ENCODE measurements around the gene ATRN.

Gene ATRN

DNA sequence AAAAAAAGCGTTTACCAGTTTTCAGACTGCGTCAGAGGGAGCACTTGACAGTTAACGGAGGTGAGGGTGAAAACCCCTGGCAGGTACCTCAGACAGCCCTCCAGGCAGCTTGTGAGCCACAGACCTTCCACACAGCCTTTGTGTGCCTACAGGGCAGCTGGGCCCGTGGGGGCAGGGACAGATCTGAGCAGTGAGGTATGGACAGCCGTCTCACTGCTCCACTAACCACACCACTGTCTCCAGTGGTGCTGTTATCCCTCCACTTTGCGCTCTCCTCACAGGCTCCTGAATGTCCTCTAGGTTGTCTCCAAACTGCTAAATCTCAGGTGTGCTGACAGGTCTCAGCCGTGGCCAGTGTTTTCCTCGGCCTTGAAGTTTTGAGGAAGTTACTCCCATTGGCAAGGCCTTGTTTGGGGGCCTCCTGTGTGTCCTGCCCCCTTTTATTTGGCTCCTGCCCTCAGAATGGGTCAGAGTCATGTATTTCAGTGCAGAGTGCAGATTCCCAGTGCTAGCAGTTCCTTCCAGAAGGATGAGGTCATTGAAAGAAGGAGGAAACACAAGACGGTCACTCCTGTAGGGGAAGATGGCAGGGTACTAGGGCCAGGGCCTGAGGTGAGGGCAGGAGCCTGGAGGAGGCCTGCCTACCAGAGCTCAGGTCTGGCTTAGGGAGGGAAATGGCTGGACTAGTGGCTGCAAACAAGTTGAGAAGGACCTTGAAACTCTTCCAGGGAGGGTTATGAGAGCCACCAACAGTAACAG, 180.6 kb downstream of the ATRN start:
- Histone ChIP-seq H3K27ac (ENCODE audit: low read depth in 2 of 2, low read length in 2 of 2) (no peak overlapping the region), H3K36me3 (ENCODE audit: control insufficient read depth in 2 of 2, insufficient read depth in 2 of 2, low read length in 2 of 2) (peaks cover 0 to 13% of the 10 kb centered on the region in 2 donors)

DNA sequence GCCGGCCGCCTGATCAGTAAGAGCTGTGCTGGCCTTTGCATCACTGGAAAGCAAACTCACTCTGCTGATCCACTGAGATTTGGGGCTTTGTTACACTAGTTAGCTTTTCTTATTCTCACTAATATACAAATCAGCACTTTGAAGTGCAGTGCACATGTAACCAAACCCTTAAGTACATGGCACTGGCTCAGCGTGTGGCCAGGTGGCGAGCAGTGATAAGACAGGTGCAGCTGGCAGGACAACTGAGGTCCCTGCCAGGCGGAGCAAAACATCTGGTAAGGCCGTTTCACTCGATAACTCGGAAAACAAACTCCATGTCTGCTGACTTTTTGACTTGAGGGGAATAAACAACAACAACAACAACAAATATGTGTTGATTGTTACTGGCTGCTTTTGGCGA, 181.4 kb downstream of the ATRN start:
- Histone ChIP-seq H3K4me1 (ENCODE audit: control insufficient read depth in 2 of 2, insufficient read depth in 2 of 2, low read length in 2 of 2) (no peaks in the 10 kb centered on the region), H3K9ac (ENCODE audit: low read depth in 1 of 2, low read length in 2 of 2) (no peak overlapping the region), H3K4me3 (ENCODE audit: low read length in 2 of 2) (no peak overlapping the region), H3K9me3 (ENCODE audit: control insufficient read depth in 2 of 2, low read length in 2 of 2) (no peaks in the 10 kb centered on the region), H3K36me3 (ENCODE audit: control insufficient read depth in 2 of 2, insufficient read depth in 2 of 2, low read length in 2 of 2) (peaks cover 0 to 7% of the 10 kb centered on the region in 2 donors), H3K27me3 (ENCODE audit: control insufficient read depth in 2 of 2, insufficient read depth in 2 of 2, low read length in 2 of 2) (no peaks in the 10 kb centered on the region), H3K27ac (ENCODE audit: low read depth in 2 of 2, low read length in 2 of 2) (no peak overlapping the region)

More for the DNA sequence above, 180.6 kb downstream of the ATRN start:
- Histone ChIP-seq H3K27me3 (ENCODE audit: control insufficient read depth in 2 of 2, insufficient read depth in 2 of 2, low read length in 2 of 2) (no peaks in the 10 kb centered on the region), H3K4me1 (ENCODE audit: control insufficient read depth in 2 of 2, insufficient read depth in 2 of 2, low read length in 2 of 2) (no peaks in the 10 kb centered on the region), H3K9ac (ENCODE audit: low read depth in 1 of 2, low read length in 2 of 2) (no peak overlapping the region), H3K4me3 (ENCODE audit: low read length in 2 of 2) (no peak overlapping the region), H3K9me3 (ENCODE audit: control insufficient read depth in 2 of 2, low read length in 2 of 2) (no peaks in the 10 kb centered on the region)

DNA sequence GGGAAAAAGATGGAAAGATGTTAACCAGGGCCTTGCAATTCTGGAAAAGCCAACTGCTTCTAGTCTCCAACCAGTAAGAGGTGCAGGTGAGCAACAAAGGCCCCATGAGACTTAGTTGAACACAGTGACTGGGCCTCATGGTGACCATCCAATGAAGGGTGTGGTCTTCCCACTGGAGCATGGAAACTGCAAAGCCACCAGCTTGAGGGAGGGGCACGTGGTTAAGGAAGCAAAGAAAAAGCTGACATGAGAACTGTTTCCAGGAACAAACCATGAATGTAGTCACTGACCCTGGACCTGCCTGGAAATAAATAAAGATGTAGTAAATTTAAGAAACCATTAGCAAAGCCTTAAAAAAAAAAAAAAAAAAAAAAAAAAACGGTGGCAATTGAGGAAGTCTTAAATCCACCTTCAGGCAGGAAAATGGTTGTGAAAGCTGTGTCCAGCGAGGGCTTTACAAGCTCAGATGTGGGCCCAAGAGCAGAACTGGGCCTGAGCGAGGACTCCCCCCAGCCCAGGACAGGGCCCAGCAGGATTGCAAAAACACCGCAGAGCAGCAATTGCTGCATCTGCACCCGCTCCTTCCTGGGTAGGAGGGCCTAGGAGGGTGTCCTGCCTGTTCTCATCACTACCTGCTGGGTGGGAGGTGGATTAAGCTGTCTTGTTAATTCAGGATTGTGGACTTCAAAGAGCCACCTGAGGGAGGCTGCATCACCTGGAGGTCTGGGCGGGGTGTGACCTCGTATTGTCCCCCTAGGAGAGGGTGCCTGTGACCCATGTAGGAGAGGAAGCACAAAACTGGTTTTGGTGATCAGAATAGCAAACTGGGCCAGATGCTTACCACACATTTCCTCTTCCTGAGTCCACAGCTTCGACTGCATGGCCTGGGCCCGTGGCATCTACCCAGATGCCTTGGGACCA, 182.1 kb downstream of the ATRN start:
- H3K27ac ChIP-seq (ENCODE audit: low read depth in 2 of 2, low read length in 2 of 2) = no peak overlapping the region
- no peaks in the 10 kb centered on the region for H3K9me3 ChIP-seq (ENCODE audit: control insufficient read depth in 2 of 2, low read length in 2 of 2)
- H3K4me1 ChIP-seq (ENCODE audit: control insufficient read depth in 2 of 2, insufficient read depth in 2 of 2, low read length in 2 of 2) = no peaks in the 10 kb centered on the region
- H3K36me3 ChIP-seq (ENCODE audit: control insufficient read depth in 2 of 2, insufficient read depth in 2 of 2, low read length in 2 of 2) = peaks cover 0 to 6% of the 10 kb centered on the region in 2 donors
- no peak overlapping the region for H3K9ac ChIP-seq (ENCODE audit: low read depth in 1 of 2, low read length in 2 of 2)
- H3K27me3 ChIP-seq (ENCODE audit: control insufficient read depth in 2 of 2, insufficient read depth in 2 of 2, low read length in 2 of 2) = peaks cover 0 to under 1% of the 10 kb centered on the region in 2 donors
- H3K4me3 ChIP-seq (ENCODE audit: low read length in 2 of 2) = no peak overlapping the region

DNA sequence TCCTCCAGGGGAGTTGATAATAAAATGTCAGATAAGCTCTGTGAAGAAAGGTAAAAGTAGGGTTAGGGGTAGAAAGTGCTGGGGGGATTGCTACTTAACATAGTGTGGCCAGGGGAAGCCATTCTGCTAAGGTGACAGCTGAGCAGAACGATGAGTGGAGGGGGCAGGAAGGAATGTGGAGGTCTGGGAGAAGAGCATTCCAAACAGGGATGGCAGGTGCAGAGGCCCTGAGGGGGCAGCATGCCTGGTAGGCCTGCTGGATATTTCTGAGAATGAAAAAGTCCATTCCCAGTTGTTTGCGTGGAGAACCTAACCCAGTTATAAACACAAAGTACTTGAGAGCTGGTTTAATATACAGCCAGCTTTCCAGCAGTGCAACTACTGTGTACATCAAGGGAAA, 183.1 kb downstream of the ATRN start:
- Histone ChIP-seq H3K9ac (ENCODE audit: low read depth in 1 of 2, low read length in 2 of 2) (no peak overlapping the region), H3K9me3 (ENCODE audit: control insufficient read depth in 2 of 2, low read length in 2 of 2) (no peaks in the 10 kb centered on the region), H3K27ac (ENCODE audit: low read depth in 2 of 2, low read length in 2 of 2) (no peak overlapping the region), H3K4me3 (ENCODE audit: low read length in 2 of 2) (no peak overlapping the region), H3K27me3 (ENCODE audit: control insufficient read depth in 2 of 2, insufficient read depth in 2 of 2, low read length in 2 of 2) (peaks cover 0 to 3% of the 10 kb centered on the region in 2 donors), H3K4me1 (ENCODE audit: control insufficient read depth in 2 of 2, insufficient read depth in 2 of 2, low read length in 2 of 2) (no peaks in the 10 kb centered on the region), H3K36me3 (ENCODE audit: control insufficient read depth in 2 of 2, insufficient read depth in 2 of 2, low read length in 2 of 2) (peaks cover 0 to 3% of the 10 kb centered on the region in 2 donors)

DNA sequence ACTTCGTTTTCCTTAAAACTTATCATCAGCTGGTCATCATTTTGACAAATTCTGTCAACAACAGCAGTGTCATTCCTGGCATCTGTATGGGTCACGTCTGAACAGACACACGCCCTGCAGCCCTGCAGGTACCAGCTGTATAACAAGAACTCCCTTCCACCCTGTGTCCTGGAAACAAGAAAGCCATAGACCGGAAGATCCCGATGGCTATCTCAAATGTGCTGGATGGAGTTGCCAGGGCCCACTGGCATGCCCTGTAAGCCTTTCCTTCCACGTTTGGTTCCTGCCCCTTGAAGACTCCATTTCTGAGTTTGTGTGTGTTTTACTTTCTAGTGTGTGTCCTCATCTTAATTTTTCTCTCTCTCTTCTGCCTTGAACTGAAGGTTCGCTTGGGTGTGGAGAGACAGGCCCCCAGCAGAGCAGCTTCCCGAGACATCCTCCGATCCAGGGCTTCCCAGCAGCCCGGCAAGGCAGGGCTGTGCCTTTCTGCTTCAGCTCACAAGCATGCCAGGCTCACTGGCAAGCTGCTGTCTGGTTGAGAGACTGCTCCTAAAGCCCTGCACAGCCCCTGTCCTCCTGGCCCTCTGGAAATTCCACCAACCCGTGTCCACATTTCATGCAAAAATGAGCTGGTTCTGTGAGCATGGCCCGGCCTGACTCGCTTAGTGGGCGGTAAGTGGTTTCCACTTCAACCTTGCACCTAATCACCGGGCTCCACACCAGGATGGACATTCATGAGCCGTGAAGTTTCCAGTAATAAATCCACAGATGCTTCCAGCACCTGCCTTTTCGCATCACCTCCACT, 183.7 kb downstream of the ATRN start:
- H3K27me3 ChIP-seq (ENCODE audit: control insufficient read depth in 2 of 2, insufficient read depth in 2 of 2, low read length in 2 of 2) = peaks cover 0 to 3% of the 10 kb centered on the region in 2 donors

DNA sequence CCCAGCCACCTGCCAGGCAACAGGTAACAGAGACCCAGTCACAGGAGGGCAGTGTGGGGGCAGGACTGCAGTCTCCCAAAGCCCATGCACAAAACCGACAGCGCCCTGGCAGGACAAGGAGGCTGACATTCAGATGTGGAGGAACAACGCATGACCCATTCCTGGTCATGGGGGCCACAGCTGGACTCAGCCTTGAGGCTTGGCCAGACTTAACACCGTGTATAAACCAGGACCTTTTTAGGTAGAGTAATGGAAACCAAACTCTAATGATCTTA, 184.2 kb downstream of the ATRN start:
- no peak overlapping the region for H3K9ac ChIP-seq (ENCODE audit: low read depth in 1 of 2, low read length in 2 of 2)

More for the DNA sequence above, 183.7 kb downstream of the ATRN start:
- no peaks in the 10 kb centered on the region for H3K36me3 ChIP-seq (ENCODE audit: control insufficient read depth in 2 of 2, insufficient read depth in 2 of 2, low read length in 2 of 2)
- H3K4me3 ChIP-seq (ENCODE audit: low read length in 2 of 2) = no peak overlapping the region
- H3K27ac ChIP-seq (ENCODE audit: low read depth in 2 of 2, low read length in 2 of 2) = no peak overlapping the region
- H3K9ac ChIP-seq (ENCODE audit: low read depth in 1 of 2, low read length in 2 of 2) = no peak overlapping the region
- H3K9me3 ChIP-seq (ENCODE audit: control insufficient read depth in 2 of 2, low read length in 2 of 2) = no peaks in the 10 kb centered on the region
- H3K4me1 ChIP-seq (ENCODE audit: control insufficient read depth in 2 of 2, insufficient read depth in 2 of 2, low read length in 2 of 2) = no peaks in the 10 kb centered on the region

DNA sequence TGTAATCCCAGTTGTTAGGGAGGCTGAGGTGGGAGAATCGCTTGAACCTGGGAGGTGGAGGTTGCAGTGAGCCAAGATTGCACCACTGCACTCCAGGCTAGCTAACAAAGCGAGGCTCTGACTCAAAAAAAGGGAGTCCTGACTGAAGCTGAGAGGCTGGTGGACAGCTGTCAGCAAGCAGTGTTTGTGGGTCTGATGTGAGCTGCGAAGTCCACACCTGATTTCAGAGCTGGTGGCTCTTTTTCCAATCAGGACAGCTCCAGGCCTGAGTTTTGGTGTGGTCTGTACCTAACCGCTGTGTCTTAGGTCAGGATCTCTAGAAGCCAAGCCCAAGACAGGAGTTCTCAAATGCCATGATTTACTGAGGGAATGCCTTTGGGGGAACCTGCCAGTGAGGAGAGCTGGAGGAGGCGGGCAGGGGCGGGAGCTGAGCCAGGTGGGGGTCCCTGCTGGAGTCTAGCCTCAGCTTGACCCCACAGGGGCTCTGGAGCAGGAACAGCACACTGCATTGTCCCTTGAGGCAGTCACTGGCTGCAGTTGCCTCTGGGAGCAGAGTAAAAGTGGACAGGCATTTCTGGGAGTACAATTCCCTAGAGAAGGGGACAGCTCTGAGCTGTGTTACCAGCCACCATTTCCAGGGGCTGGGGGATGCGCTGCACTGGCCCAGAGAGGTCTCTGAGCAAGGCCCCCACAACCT, 187.3 kb downstream of the ATRN start:
- Histone ChIP-seq H3K4me3 (ENCODE audit: low read length in 2 of 2) (no peak overlapping the region), H3K9ac (ENCODE audit: low read depth in 1 of 2, low read length in 2 of 2) (no peak overlapping the region), H3K4me1 (ENCODE audit: control insufficient read depth in 2 of 2, insufficient read depth in 2 of 2, low read length in 2 of 2) (no peaks in the 10 kb centered on the region), H3K36me3 (ENCODE audit: control insufficient read depth in 2 of 2, insufficient read depth in 2 of 2, low read length in 2 of 2) (no peaks in the 10 kb centered on the region), H3K27me3 (ENCODE audit: control insufficient read depth in 2 of 2, insufficient read depth in 2 of 2, low read length in 2 of 2) (peaks cover 11 to 22% of the 10 kb centered on the region in 2 donors), H3K27ac (ENCODE audit: low read depth in 2 of 2, low read length in 2 of 2) (no peak overlapping the region), H3K9me3 (ENCODE audit: control insufficient read depth in 2 of 2, low read length in 2 of 2) (no peaks in the 10 kb centered on the region)

More for the DNA sequence above, 184.2 kb downstream of the ATRN start:
- H3K27me3 ChIP-seq (ENCODE audit: control insufficient read depth in 2 of 2, insufficient read depth in 2 of 2, low read length in 2 of 2) = peaks cover 3 to 6% of the 10 kb centered on the region in 2 donors
- H3K9me3 ChIP-seq (ENCODE audit: control insufficient read depth in 2 of 2, low read length in 2 of 2) = no peaks in the 10 kb centered on the region
- no peaks in the 10 kb centered on the region for H3K4me1 ChIP-seq (ENCODE audit: control insufficient read depth in 2 of 2, insufficient read depth in 2 of 2, low read length in 2 of 2)
- H3K4me3 ChIP-seq (ENCODE audit: low read length in 2 of 2) = no peak overlapping the region
- H3K27ac ChIP-seq (ENCODE audit: low read depth in 2 of 2, low read length in 2 of 2) = no peak overlapping the region
- H3K36me3 ChIP-seq (ENCODE audit: control insufficient read depth in 2 of 2, insufficient read depth in 2 of 2, low read length in 2 of 2) = no peaks in the 10 kb centered on the region

DNA sequence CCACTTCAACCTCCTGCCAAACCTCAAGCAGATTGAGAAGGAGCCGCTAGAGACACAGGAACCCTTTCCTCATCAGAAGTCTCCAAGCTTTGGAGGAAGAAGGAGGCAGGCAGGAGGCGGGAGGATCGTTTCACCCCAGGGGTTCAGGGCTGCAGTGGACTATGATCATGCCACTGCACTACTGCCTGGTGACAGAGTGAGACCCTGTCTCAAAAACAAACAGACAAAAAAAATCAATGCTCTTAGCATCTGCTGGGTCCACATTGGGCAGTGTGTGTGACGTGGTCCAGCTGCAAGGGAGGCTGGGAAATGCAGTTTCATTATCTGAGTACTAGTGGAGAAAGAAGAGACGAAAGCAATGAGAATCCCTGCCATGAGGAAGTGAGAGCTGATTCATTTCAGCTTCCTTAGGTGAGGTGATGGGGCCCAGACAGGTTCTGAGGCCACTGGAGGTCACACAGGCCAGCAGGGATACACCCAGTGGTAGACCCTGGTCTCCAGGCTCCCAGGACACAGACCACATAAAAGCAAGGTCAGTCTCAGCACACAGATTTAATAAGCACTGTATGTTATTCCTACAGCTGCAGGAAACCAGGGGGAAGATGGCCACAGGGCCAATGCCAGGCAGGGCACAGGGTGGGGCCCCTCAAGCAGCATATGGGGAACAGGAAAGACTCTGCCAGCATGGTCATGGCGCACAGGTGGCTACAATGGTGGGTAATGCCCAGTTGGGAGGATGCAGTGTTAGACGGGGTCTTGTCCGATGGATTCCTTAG, 188.1 kb downstream of the ATRN start:
- no peaks in the 10 kb centered on the region for H3K36me3 ChIP-seq (ENCODE audit: control insufficient read depth in 2 of 2, insufficient read depth in 2 of 2, low read length in 2 of 2)
- no peaks in the 10 kb centered on the region for H3K4me1 ChIP-seq (ENCODE audit: control insufficient read depth in 2 of 2, insufficient read depth in 2 of 2, low read length in 2 of 2)
- peaks cover 11 to 22% of the 10 kb centered on the region in 2 donors for H3K27me3 ChIP-seq (ENCODE audit: control insufficient read depth in 2 of 2, insufficient read depth in 2 of 2, low read length in 2 of 2)
- no peak overlapping the region for H3K9ac ChIP-seq (ENCODE audit: low read depth in 1 of 2, low read length in 2 of 2)
- H3K27ac ChIP-seq (ENCODE audit: low read depth in 2 of 2, low read length in 2 of 2) = no peak overlapping the region
- no peak overlapping the region for H3K4me3 ChIP-seq (ENCODE audit: low read length in 2 of 2)
- no peaks in the 10 kb centered on the region for H3K9me3 ChIP-seq (ENCODE audit: control insufficient read depth in 2 of 2, low read length in 2 of 2)
